OCI-LY7 (cell line): Measurements from ENCODE around the gene GSTA1.

Experiments used
- EZH2phosphoT487 ChIP-seq: fragments of 200-600 bp; sonication (generic); IDR thresholded peaks from 2 replicates; pipeline ENCODE4 v1.6.1; 2018; ENCODE audit warnings: low read depth, borderline replicate concordance, mild to moderate bottlenecking, mixed run types, antibody characterized with exemption, low read length, moderate library complexity, mixed read lengths
- TF ChIP-seq, protein P1 (sequence below): fragments of 200-600 bp; sonication (generic); conservative IDR thresholded peaks from 2 replicates; pipeline ENCODE4 v1.5.1; 2014; ENCODE audit warnings: mild to moderate bottlenecking, antibody characterized with exemption, low read length, moderate library complexity, mixed read lengths

DNA sequence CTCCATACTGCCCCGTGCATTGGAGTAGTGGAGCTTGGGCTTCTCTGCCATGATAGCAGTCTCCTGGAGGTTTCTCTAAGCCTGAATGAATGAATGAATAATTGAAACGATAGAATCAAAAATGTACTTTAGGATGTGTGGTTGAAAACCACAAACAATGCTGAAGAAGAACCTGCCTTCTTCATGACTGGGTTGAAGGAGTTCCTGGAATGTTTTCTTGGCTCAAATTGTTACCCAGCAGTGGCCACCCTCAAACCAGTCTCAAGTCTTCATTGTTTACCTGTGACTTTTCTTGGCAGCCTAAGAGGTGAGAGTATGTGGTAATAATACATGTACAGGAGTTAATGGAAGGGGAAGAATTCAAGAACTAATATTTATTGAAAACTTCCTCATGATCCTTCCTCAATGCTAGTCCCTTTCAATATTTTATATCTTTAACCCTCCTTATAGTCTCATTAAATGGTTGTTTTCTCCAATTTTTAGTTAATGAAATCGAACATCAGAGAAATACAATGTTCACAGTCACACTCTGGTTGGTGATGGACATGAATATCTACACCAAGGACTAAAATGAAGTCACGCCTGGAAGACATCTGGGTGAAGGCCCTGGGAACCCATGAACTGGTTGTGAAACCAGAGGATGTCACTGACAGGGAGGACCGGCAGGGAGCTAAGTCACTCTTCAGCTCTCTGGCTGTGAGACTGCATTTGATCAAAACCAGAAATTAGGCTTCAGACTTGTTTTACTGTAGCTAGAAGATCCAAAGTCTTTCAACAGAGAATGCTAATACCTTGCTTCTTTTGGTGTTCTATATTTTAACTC is 37.4 kb upstream of the GSTA1 start, which contains the start of gene GSTA5:
- TF ChIP-seq, protein P1, sequence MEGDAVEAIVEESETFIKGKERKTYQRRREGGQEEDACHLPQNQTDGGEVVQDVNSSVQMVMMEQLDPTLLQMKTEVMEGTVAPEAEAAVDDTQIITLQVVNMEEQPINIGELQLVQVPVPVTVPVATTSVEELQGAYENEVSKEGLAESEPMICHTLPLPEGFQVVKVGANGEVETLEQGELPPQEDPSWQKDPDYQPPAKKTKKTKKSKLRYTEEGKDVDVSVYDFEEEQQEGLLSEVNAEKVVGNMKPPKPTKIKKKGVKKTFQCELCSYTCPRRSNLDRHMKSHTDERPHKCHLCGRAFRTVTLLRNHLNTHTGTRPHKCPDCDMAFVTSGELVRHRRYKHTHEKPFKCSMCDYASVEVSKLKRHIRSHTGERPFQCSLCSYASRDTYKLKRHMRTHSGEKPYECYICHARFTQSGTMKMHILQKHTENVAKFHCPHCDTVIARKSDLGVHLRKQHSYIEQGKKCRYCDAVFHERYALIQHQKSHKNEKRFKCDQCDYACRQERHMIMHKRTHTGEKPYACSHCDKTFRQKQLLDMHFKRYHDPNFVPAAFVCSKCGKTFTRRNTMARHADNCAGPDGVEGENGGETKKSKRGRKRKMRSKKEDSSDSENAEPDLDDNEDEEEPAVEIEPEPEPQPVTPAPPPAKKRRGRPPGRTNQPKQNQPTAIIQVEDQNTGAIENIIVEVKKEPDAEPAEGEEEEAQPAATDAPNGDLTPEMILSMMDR = no peak
- no peak for TF ChIP-seq EZH2phosphoT487
